CD4-positive, alpha-beta T cell treated with Interleukin-4 for 4 hours (primary cell): ENCODE results near the gene SNRPA1.

Source experiments
- DNase-seq: peaks from one replicate; pipeline ENCODE4 v3.0.0-alpha.2; 2020

Gene SNRPA1

DNA sequence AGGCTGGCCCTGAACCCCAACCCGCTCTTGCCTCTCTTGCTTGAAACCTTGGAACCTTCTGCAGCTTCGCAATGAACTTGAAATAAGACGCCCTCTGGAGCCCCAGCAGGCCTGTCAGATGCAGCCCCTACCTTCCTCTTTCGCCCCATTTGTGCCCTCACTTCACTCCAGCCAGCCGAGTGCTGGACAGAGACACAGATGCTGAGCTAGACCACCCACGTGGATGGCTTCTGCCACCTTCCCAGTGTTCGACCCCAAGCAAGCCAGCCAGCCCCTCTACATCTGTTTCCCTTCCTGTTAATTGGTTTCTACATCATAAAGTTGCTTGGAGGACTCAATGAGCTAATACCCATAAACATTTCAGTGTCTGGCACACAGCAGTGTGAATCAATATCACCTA is 23.8 kb upstream of the SNRPA1 start:
- no peak for DNase-seq

GRCh38 chr15:101318147-101318819 is 23.2 kb upstream of the SNRPA1 start:
- no peak for DNase-seq

DNA sequence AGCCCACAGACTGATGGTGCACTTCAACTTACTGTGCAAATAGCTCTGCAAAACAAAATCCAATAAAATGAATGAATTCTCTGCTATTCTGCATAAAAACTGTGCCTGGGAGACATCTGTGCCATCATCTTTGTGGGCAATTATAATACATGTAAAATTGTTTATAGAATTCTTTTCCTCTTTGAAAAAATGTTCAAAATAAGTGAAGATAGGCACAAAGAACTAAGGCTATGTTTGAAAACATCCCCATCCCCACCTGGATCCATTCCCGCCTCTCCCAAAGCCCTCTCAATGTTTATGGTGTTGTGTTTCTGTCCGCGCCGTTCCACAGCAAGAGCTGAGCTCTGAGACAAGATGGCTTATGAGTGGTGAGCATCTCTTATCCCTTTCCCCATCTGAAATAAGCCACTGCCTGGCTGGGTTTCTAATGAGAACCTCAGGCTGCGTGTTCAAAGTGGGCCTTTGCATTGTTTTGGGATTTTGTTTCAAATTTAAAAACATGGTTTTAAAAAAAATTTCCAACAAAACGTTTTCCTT is 22.4 kb upstream of the SNRPA1 start:
- DNase-seq: no peak

- DNase-seq: no peak
These were observed 21.5 kb upstream of the SNRPA1 start for GRCh38 chr15:101316529-101316928.

DNA sequence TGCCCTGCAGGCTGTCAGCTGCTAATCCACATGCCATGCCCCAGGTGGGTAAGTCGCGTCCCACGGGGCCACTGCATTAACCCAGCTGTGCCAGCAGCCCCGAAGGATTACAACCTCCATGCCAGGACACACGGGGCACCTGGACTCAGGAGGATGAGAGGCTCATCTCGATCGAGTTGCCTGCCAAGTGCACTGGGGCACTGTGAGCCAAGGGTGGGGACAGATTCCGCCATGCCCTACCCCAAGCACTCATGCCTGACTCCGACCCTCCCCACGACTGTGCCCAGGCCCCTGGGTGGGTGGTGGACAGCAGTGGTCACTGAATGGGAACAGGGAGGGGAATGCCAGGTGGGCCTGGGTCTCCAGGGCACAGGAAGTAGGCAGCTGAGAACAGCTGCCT is 20.7 kb upstream of the SNRPA1 start:
- DNase-seq: no peak

- no peak for DNase-seq
These were observed 19.5 kb upstream of the SNRPA1 start for GRCh38 chr15:101314336-101315125.

DNA sequence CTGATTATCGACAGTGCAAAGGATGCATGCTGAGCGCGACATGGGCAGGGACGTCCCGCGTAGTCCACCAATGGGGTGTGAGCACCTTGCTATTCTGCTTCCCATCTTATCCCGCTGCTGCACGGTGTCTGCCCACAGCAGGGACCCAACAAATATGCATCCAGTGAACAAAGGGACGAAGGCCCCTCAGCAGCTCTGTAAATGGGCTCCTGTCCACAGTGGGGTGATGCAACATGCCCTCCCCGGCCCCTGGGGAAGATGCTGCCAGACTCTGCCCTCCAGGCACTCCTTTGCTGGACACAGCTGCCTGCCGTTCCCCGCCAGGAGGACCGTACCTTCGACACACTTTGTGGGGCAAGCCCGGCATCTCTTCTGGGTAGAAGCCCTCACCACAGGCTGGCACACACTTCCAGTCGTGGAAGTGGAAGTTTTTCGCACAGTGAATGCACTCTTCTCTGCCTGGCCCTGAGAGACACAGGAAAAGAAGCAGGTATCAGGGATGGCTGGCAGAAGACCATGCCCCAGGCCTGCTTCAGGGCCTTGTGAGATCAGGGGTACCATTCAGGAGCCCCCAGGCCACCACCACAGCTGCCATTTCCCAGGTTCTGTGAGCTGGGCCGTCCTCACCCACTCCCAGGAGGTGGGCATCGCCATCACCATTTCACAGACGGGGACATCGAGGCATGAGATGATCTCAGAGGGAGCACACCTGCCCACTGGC is 18.2 kb upstream of the SNRPA1 start:
- no peak for DNase-seq

- DNase-seq: no peak
These were observed 15.5 kb upstream of the SNRPA1 start for GRCh38 chr15:101310508-101310907.

GRCh38 chr15:101310161-101310480 is 15.1 kb upstream of the SNRPA1 start:
- DNase-seq: no peak

- DNase-seq: no peak
These were observed 14.6 kb upstream of the SNRPA1 start for GRCh38 chr15:101309436-101310160.

DNA sequence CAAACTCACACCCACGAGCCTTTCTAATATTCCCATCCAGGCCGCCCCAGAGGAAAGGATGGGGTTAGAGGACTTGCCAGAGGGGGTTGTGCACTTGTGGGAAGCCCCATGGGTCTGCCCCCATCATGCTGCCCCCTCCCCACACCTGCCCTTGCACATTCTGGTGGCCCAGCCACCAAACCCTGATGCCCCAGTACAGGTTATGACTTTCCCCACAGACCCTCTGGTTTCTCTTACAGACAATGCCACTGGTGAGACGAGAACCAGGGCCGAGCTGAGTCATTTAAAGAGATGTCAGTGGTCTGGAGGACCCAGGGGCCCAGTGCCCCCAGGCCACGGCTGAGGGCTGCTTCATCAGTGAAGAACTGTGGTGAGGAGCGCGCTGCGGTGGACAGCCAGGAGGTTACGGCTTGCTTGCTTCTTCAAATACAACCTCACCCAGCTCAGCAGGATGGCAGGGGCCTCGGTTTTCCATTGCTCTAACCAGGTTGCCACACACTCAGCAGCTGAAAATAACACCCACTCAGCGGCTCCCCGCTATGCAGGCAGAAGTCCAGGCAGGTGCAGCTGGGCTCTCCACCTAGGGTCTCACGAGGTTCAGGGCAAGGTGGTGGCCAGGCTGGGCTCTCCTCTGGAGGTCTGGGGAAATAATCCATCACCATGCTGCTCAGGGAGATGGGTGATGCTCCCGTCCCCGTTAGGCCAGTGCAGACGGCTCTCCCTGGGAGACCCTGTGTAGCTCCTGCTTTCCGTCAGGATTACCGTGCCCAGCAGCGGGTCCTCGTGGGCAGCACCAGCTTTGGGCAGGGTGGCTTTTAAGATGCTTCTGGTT is 13.8 kb upstream of the SNRPA1 start:
- no peak for DNase-seq

GRCh38 chr15:101307897-101308603 is 13.0 kb upstream of the SNRPA1 start:
- no peak for DNase-seq

DNA sequence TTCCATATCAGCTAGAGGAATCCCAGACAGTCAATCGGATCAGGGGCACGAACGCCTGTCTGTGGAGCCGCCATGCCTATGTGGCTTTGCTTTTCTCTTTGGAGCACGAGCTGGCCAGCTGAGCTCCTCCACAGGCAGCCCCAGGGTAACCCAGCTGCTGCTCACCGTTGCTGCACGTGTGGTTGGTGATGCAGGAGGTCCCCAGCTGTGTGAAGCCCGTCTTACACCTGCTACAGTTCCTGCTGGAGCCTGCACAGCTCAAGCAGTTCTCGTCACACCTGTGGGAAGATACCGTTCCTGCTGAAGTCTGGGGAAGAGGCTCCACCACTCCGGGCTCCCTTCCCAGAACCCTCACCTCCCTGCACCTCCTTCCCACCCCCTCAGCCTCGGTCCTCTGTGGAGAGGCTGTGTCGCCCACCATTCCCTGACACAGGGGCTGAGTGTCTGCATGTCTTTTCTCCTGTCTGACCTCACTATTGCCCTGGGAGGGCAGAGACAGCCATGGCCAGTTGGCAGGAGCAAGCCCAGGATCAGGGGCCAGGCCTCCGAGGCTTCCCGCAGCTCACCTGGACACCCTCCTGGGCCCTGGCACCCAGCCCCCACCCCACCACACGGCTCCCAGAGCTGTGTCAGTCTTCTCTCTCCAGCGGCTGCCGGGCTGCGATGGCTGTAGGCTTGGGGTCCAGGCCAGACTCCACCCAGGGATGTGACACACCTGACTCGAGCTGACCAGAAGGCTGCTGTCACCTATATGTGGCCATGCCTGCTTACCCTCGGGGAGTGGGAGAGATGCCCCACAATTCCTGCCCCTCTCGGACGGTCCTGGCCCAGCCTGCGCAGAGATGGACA is 12.2 kb upstream of the SNRPA1 start:
- no peak for DNase-seq

GRCh38 chr15:101306341-101307047 is 11.4 kb upstream of the SNRPA1 start:
- DNase-seq: no peak

DNA sequence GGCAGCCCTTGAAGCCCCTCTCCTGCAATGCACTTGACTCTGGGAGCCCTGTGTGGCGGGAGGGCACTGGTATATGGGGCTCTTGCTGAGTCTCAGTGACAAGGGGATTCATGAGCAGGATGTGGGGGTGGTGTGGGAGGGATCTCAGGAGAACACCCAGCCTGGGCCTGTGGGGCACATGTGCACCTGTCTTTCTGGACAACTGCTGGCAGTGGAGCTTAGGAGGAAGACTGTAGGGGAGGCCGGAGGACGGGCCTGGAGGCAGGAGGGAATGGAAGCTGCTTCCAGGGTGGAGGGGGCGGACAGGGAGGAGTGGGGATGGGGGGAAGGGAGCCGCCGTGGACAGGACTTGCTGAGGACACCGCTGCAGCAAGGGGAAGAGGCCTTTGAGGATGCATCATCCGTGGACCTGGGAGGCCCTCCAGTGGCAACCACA is 10.8 kb upstream of the SNRPA1 start:
- no peak for DNase-seq

GRCh38 chr15:101303408-101303807 is 8.4 kb upstream of the SNRPA1 start:
- DNase-seq: no peak

DNA sequence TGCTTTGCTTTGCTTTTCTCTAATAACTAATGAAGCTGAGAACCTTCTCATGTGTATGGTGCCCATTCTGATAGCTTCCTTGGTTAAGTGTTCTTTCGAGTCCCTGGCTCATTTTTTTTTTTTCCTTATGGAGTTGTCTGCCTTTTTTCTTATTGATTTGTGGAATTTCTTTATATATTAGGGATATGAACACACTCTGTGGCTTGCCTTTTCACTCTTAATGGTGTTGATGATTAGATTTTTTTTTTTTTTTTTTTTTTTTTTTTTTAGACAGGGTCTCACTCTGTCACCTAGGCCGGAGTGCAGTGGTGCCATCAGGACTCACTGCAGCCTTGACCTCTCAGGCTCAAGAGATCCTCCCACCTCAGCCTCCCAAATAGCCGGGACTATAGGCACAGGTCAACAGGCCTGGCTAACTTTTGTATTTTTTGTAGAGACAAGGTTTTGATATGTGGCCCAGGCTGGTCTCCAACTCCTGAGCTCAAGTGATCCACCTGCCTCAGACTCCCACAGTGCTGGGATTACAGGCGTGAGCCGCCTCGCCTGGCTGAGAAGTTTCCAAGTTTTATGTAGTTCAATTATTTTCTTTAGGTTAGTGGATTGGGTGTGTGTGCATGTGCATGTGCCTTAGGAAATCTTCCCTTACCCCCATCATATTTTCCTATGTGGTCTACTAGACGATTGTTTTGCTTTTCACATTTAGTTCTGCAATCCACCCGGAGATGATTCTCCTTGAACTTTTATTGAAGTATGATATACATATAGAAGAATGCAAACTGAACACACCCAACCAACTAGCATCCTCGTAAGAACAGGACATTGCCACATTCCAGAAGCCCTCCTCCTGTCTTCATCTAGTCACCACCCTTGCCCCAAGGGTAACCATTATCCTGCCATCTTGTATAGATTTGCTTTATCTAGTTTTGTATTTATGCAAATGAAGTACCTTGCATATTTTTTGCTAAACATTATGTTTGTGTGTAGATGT is 1.7 kb upstream of the SNRPA1 start:
- DNase-seq: no peak

DNA sequence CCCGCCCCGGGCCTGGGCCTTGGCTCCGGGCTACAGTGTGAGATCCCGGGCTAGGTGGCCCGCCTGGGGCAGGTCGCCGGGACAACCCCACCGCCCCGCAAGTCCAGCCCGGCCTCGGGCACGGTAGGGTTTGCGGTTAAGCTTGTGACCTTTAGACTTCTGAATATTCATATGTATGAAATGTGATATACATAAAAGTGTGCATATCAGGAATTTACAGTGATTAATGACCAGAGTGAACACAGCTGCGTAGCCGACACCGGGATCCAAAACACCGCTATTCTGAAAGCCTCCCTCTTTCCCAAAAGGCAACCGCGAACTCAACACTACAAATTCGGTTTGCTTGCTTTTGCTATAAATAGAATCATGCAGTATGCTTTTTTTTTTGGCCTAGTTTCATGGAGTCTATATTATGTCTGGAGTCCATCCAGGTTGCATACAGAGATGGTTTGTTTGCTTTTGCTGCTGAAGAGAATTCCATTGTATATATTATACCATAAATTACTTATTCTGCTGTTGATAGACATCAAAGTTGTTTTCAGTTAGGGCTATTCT is 636 bp upstream of the SNRPA1 start:
- no peak for DNase-seq
